Astrocyte (in vitro differentiated cells and primary cell): ENCODE measurements around the gene AGPS.

Experiments used
- CTCF ChIP-seq: IDR thresholded peaks from 2 replicates; pipeline ENCODE4 v1.5.1; 2011; ENCODE audit warnings: low read depth, mild to moderate bottlenecking, inconsistent platforms, low read length, moderate library complexity; ENCODE audit not compliant: insufficient read depth
- EZH2 ChIP-seq: IDR thresholded peaks from 2 replicates; pipeline ENCODE4 v1.6.1; 2012; ENCODE audit warnings: mild to moderate bottlenecking, low read length, inconsistent platforms; ENCODE audit not compliant: insufficient read depth

GRCh38 chr2:177506505-177506904 lies 113.9 kb downstream of the AGPS start:
- TF ChIP-seq CTCF, result no peak
- TF ChIP-seq EZH2, result no peak
